Measurements from ENCODE around the gene ZBTB21.

Gene ZBTB21

DNA sequence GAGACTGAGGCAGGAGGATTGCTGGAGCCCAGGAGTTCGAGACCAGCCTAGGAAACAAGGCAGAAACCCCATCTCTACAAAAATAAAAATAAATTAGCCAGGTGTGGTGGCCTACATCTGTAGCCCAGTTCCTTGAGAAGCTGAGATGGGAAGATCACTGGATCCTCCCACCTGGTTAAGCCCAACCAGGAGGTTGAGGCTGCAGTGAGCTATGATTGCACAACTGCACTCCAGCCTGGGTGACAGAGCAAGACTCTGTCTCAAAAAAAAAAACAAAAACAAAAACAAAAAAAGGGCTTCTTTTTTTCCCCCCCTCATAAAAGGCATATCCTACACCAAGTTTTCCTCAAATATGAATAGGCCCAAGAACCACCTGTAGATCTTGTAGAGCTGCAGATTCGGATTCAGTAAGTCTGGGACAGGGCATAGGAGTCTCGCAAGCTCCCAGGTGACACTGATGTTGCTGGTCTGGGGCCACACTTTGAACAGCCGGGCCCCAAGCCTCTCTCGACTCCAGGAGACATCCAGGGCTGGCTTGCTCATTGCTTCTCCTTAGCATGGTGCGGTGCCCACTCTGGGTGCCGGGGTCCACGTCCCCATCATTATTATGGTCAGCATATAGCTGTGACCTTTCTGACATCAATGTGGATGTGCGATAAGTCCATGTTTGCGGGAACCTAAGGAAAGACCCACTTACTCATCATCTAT is 38.9 kb upstream of the ZBTB21 start:
- H3K36me3 ChIP-seq (ENCODE audit: control insufficient read depth, insufficient read depth, low read length): no peaks in the 10 kb centered on the region
- H3K4me1 ChIP-seq (ENCODE audit: control insufficient read depth, insufficient read depth, low read length): no peaks in the 10 kb centered on the region
- H3K4me3 ChIP-seq (ENCODE audit: low read length): no peak overlapping the region
- H3K27ac ChIP-seq (ENCODE audit: low read length): no peak overlapping the region
- DNase-seq (ENCODE audit: low read depth, low spot score): no peak
- no CpG with 5 or more reads among the region's 10 CpGs for WGBS (ENCODE audit: insufficient coverage, insufficient read length)
- H3K27me3 ChIP-seq (ENCODE audit: control insufficient read depth, insufficient read depth, low read length): no peaks in the 10 kb centered on the region
- no peaks in the 10 kb centered on the region for H3K9me3 ChIP-seq (ENCODE audit: control insufficient read depth, insufficient read depth, low read length)

DNA sequence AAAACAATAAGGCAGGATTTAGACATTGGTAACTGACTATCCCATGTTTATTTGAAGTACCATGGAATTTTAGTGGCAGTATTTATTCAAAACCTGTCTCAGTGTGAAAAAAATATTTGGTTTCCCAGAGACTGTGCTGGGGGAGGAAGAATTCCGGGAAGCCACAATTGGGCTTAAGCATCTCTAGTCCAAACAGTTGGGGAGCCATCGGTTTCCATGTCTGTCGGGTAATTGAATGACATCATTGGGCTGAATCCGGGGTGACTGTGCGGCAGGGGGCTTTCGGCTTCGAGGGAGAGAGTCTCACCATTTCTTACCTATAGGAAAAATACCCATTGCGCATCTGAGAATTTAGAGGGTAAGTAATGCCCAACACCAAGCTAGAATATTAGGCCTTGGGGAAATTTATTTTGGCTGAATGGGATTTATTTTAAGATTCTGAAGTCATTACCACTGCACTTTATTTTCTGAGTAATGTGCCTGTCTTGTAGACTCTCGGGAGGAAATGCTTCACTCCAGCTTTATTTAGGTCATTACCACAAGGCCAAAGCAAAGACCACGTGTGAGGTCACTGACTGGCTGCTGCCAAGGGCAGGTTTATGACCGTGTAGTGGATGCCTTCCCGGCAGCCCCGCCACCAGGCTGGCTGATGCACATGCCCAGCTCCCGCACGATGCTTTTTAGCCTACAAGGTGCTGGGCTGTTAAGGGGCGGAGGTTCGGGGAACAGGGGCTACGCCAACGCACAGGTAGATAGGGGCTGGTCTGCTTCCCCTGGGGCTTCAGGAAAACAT is 37.9 kb upstream of the ZBTB21 start:
- H3K4me1 ChIP-seq (ENCODE audit: control insufficient read depth, insufficient read depth, low read length): no peaks in the 10 kb centered on the region
- no peaks in the 10 kb centered on the region for H3K9me3 ChIP-seq (ENCODE audit: control insufficient read depth, insufficient read depth, low read length)
- WGBS (ENCODE audit: insufficient coverage, insufficient read length): no CpG with 5 or more reads among the region's 19 CpGs
- H3K27me3 ChIP-seq (ENCODE audit: control insufficient read depth, insufficient read depth, low read length): no peaks in the 10 kb centered on the region
- no peaks in the 10 kb centered on the region for H3K36me3 ChIP-seq (ENCODE audit: control insufficient read depth, insufficient read depth, low read length)
- H3K4me3 ChIP-seq (ENCODE audit: low read length): no peak overlapping the region
- no peak overlapping the region for H3K27ac ChIP-seq (ENCODE audit: low read length)
- DNase-seq (ENCODE audit: low read depth, low spot score): no peak

DNA sequence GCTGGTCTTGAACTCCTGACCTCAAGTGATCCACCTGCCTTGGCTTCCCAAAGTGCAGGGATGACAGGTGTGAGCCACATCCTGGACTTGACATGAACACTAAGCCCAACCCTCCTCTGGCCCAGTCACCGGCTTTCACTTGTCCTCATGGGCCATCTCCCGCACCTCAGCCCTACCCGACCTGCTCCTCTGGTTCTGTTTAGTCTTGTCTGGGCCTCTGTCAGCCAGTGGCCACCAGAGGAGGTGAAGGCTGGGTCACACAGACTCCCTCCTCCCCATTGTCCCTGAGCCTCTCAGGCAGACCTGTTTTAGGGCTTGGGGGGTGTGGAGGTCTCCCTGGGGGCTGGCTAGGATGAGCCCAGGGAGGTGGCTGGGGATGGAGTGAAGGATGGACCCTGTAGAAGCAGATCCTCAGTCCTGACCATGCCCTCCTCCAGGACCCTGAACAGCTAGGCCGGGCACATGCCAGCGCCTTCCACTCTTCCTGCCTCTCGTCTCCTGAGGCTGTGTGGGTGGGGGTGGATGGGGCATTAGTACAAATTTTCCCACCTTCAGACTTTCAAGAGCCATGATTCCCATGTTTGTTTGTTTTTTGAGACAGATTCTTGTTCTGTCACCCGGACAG is 34.8 kb upstream of the ZBTB21 start:
- H3K27me3 ChIP-seq (ENCODE audit: control insufficient read depth, insufficient read depth, low read length): no peaks in the 10 kb centered on the region
- no peak overlapping the region for H3K27ac ChIP-seq (ENCODE audit: low read length)
- no peak overlapping the region for H3K4me3 ChIP-seq (ENCODE audit: low read length)
- no peaks in the 10 kb centered on the region for H3K4me1 ChIP-seq (ENCODE audit: control insufficient read depth, insufficient read depth, low read length)
- H3K9me3 ChIP-seq (ENCODE audit: control insufficient read depth, insufficient read depth, low read length): no peaks in the 10 kb centered on the region
- WGBS (ENCODE audit: insufficient coverage, insufficient read length): no CpG with 5 or more reads among the region's 7 CpGs
- H3K36me3 ChIP-seq (ENCODE audit: control insufficient read depth, insufficient read depth, low read length): no peaks in the 10 kb centered on the region
- no peak for DNase-seq (ENCODE audit: low read depth, low spot score)

DNA sequence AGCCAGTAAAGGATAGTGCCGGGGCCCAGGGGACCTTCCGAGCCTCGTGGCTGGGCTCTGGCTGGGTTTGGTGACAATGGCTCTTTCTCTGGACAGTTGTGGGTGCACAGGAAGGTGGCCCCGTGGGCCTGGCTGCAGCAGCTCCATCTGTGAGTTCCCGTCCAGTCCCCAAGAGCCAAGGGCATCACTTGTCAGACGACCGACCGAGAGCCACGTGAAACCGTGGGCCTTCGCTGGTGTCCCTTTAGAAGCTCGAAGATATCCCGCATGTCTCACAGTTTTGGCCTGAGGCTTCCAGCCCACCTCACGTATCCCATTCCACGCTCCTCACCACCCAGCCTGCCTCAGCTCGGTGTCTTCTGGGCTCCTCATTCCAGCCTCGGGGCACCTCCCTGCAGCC is 33.8 kb upstream of the ZBTB21 start:
- no peak overlapping the region for H3K4me3 ChIP-seq (ENCODE audit: low read length)
- no peak for DNase-seq (ENCODE audit: low read depth, low spot score)
- no peaks in the 10 kb centered on the region for H3K9me3 ChIP-seq (ENCODE audit: control insufficient read depth, insufficient read depth, low read length)
- no peak overlapping the region for H3K27ac ChIP-seq (ENCODE audit: low read length)
- no CpG with 5 or more reads among the region's 17 CpGs for WGBS (ENCODE audit: insufficient coverage, insufficient read length)
- no peaks in the 10 kb centered on the region for H3K36me3 ChIP-seq (ENCODE audit: control insufficient read depth, insufficient read depth, low read length)
- H3K27me3 ChIP-seq (ENCODE audit: control insufficient read depth, insufficient read depth, low read length): no peaks in the 10 kb centered on the region
- no peaks in the 10 kb centered on the region; the same call in 1 of the 2 replicates for H3K4me1 ChIP-seq (ENCODE audit: control insufficient read depth, insufficient read depth, low read length)

DNA sequence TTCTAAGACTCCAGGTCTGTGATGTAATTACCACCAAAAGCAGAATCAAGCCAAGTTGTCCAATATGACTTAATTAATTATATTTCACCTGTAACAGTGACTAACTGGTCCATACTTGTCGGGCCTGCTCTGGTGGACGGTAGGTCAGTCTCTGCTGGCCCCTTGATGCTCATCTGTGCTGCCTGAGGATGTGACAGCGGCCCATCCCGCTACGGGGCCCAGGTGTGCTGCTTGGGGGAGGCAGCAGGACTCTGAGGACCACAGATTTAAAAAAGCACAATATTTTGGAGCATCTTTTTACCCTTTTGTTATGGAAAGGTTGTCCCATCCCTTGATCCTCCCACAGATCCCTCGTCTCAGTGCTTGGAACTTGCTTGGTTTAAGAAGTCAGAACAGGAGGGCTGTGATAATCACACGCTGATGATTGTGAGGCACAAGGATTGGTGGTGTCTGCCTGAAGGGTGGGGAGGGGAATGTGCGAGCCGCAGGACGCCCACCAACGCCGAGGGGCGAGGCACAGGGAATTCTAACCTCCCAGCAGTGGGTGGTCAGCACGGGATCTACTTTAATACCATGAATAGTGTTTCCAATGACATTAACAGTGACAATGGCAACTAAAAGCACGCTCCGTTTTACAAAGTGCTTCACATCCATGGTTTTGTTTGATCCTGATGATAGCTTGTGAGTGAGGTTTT is 33.2 kb upstream of the ZBTB21 start:
- Histone ChIP-seq H3K9me3 (ENCODE audit: control insufficient read depth, insufficient read depth, low read length) (no peaks in the 10 kb centered on the region), H3K27ac (ENCODE audit: low read length) (no peak overlapping the region)
- WGBS (ENCODE audit: insufficient coverage, insufficient read length): no CpG with 5 or more reads among the region's 16 CpGs

DNA sequence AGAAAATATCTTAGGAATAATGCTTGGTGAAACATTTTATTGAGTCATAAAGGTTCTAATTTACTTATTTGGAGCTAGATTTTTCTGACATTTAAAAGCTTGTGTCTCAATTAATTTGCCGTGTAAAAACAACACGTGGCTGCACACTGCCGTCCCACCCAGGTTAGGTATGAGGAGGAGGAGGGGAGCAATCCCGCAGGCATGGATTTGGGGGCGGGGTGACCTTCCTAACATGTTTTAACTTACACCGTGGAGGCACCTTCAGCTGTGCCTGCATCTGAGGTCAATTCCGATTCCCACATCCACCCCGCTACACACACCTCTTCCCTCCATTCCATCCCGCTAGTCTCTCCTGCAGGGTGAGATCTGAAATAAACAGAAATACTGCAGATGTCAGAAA is 32.5 kb upstream of the ZBTB21 start:
- no peak for DNase-seq (ENCODE audit: low read depth, low spot score)
- no peaks in the 10 kb centered on the region for H3K36me3 ChIP-seq (ENCODE audit: control insufficient read depth, insufficient read depth, low read length)
- no peaks in the 10 kb centered on the region for H3K9me3 ChIP-seq (ENCODE audit: control insufficient read depth, insufficient read depth, low read length)
- no peak overlapping the region for H3K27ac ChIP-seq (ENCODE audit: low read length)
- WGBS (ENCODE audit: insufficient coverage, insufficient read length): no CpG with 5 or more reads among the region's 9 CpGs
- H3K4me3 ChIP-seq (ENCODE audit: low read length): no peak overlapping the region
- no peaks in the 10 kb centered on the region; the same call in 1 of the 2 replicates for H3K4me1 ChIP-seq (ENCODE audit: control insufficient read depth, insufficient read depth, low read length)
- no peaks in the 10 kb centered on the region for H3K27me3 ChIP-seq (ENCODE audit: control insufficient read depth, insufficient read depth, low read length)

More for the DNA sequence above, 33.2 kb upstream of the ZBTB21 start:
- H3K36me3 ChIP-seq (ENCODE audit: control insufficient read depth, insufficient read depth, low read length): no peaks in the 10 kb centered on the region
- no peaks in the 10 kb centered on the region; the same call in 1 of the 2 replicates for H3K4me1 ChIP-seq (ENCODE audit: control insufficient read depth, insufficient read depth, low read length)
- H3K27me3 ChIP-seq (ENCODE audit: control insufficient read depth, insufficient read depth, low read length): no peaks in the 10 kb centered on the region
- no peak for DNase-seq (ENCODE audit: low read depth, low spot score)
- no peak overlapping the region for H3K4me3 ChIP-seq (ENCODE audit: low read length)

DNA sequence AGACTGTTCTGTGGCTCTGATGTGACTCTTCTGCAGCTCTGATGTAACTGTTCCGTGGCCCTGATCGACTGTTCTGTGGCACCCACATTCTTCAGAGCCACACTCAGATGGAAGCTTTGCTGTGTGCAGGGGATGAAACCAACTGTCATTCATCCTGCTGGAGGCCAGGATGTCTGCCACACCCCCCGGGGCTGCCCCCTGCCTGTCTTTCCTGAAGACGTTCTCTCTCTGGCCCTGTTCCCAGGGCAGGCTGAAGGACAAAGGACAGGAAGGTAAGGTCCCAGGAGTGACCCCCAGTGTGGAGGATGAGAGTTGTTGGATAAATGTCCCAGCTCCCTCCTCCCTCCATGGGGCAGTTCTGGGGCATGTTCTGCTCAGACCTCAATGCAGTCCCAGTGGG is 31.6 kb upstream of the ZBTB21 start:
- Histone ChIP-seq H3K9me3 (ENCODE audit: control insufficient read depth, insufficient read depth, low read length) (no peaks in the 10 kb centered on the region), H3K27ac (ENCODE audit: low read length) (no peak overlapping the region), H3K27me3 (ENCODE audit: control insufficient read depth, insufficient read depth, low read length) (no peaks in the 10 kb centered on the region), H3K4me1 (ENCODE audit: control insufficient read depth, insufficient read depth, low read length) (no peaks in the 10 kb centered on the region; the same call in 1 of the 2 replicates), H3K36me3 (ENCODE audit: control insufficient read depth, insufficient read depth, low read length) (no peaks in the 10 kb centered on the region), H3K4me3 (ENCODE audit: low read length) (no peak overlapping the region)
- WGBS (ENCODE audit: insufficient coverage, insufficient read length): no CpG with 5 or more reads among the region's 4 CpGs
- no peak for DNase-seq (ENCODE audit: low read depth, low spot score)

DNA sequence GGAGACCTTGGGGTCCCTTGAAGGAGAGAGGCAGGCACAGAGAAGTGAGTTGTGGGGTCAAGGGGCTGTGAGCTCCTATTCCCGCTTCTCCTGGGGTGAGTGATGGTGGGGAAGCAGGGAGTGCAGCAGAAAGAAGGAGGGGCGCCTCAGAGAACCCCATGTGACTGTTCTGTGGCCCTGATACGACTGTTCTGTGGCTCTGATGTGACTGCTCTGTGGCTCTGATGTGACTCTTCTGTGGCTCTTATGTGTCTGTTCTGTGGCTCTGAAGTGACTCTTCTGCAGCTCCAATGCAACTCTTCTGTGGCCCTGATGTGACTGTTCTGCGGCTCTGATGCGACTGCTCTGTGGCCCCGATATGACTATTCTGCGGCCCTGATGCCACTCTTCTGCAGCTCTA is 31.1 kb upstream of the ZBTB21 start:
- no peaks in the 10 kb centered on the region for H3K36me3 ChIP-seq (ENCODE audit: control insufficient read depth, insufficient read depth, low read length)
- DNase-seq (ENCODE audit: low read depth, low spot score): no peak
- H3K27me3 ChIP-seq (ENCODE audit: control insufficient read depth, insufficient read depth, low read length): no peaks in the 10 kb centered on the region
- no CpG with 5 or more reads among the region's 7 CpGs for WGBS (ENCODE audit: insufficient coverage, insufficient read length)
- no peaks in the 10 kb centered on the region; the same call in 1 of the 2 replicates for H3K4me1 ChIP-seq (ENCODE audit: control insufficient read depth, insufficient read depth, low read length)
- H3K4me3 ChIP-seq (ENCODE audit: low read length): no peak overlapping the region
- no peaks in the 10 kb centered on the region for H3K9me3 ChIP-seq (ENCODE audit: control insufficient read depth, insufficient read depth, low read length)
- H3K27ac ChIP-seq (ENCODE audit: low read length): no peak overlapping the region

DNA sequence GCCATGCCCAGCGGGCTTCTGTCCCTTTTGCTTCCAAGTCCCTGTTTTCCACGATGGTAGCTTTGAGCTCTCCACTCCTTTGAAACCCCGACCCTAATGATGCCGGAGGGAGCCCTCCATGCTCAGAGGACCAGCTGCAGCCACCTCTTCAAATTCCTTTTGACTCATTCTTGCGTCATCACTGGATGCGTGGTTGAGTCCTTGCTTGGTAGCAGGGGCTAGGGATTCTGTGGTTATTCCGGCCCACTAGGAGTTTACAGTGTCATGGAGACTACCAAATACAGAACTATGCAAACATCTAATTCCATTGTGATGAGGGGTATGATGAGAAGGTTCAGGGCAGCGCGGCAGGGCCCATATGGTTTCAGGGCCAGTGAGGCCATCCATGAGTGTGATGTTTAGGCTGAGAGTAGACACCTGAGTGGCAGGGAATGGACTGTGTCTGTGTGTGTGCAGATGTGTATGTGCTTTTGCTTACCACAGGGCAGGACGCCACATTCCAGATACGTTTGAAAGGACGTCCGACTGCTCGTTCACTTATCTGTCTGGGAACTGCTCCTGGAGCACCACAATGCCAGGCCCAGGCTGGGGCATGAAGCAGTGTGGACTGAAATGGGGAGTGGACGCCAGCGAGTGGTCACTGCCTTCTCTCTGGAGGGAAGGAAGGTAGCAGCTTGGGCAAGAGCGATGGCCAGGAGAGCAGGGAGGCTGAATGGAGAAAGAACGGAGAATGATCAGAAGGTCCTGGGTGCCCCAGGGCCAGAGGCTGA is 30.4 kb upstream of the ZBTB21 start:
- no peak for DNase-seq (ENCODE audit: low read depth, low spot score)
- Histone ChIP-seq H3K4me3 (ENCODE audit: low read length) (no peak overlapping the region), H3K27ac (ENCODE audit: low read length) (no peak overlapping the region), H3K27me3 (ENCODE audit: control insufficient read depth, insufficient read depth, low read length) (no peaks in the 10 kb centered on the region), H3K9me3 (ENCODE audit: control insufficient read depth, insufficient read depth, low read length) (no peaks in the 10 kb centered on the region), H3K4me1 (ENCODE audit: control insufficient read depth, insufficient read depth, low read length) (no peaks in the 10 kb centered on the region; the same call in 1 of the 2 replicates), H3K36me3 (ENCODE audit: control insufficient read depth, insufficient read depth, low read length) (no peaks in the 10 kb centered on the region)
- WGBS (ENCODE audit: insufficient coverage, insufficient read length): no CpG with 5 or more reads among the region's 18 CpGs

Measured in iPS DF 6.9 (cell line).